ENCODE measurements around the gene MTHFSD. TPM values are rescaled to one million over a fixed set of nuclear protein-coding genes. Genes with fewer than 3 reads are reported as not detected.
A peak's percentile ranks its signal among the peaks of the same experiment; 100 is the strongest.

MTHFSD gene
- total RNA-seq, 1 donor from 2014 or later, result 20.2 TPM

- no peak overlapping the region for H3K27ac Mint-ChIP-seq
- H3K4me3 Mint-ChIP-seq, result peak overlapping the region; percentile 71
- peak; percentile 31 for TF ChIP-seq CTCF (conservative IDR thresholded peaks at IDR 0.05)
- H3K9me3 Mint-ChIP-seq, result no peaks in the 10 kb centered on the region
- H3K36me3 Mint-ChIP-seq, result no peaks in the 10 kb centered on the region
- peaks cover 23% of the 10 kb centered on the region for H3K4me1 Mint-ChIP-seq (ENCODE audit: unreplicated experiment)
- DNase-seq (ENCODE audit: extremely low spot score, unreplicated experiment), result no peak
- peaks cover 94% of the 10 kb centered on the region for H3K27me3 Mint-ChIP-seq
Measured at GRCh38 chr16:86498155-86498670, 56.8 kb downstream of the MTHFSD start.

- Mint-ChIP-seq H3K9me3 (no peaks in the 10 kb centered on the region), H3K27ac (no peak overlapping the region), H3K4me1 (ENCODE audit: unreplicated experiment) (peaks cover 23% of the 10 kb centered on the region), H3K27me3 (peaks cover 94% of the 10 kb centered on the region), H3K36me3 (no peaks in the 10 kb centered on the region), H3K4me3 (no peak overlapping the region)
- no peak for TF ChIP-seq CTCF (conservative IDR thresholded peaks at IDR 0.05)
- DNase-seq (ENCODE audit: extremely low spot score, unreplicated experiment), result no peak
Measured at GRCh38 chr16:86497551-86498021, 57.4 kb downstream of the MTHFSD start.

GRCh38 chr16:86496929-86497461, 58.0 kb downstream of the MTHFSD start:
- no peak for DNase-seq (ENCODE audit: extremely low spot score, unreplicated experiment)
- TF ChIP-seq CTCF (conservative IDR thresholded peaks at IDR 0.05), result no peak
- H3K27me3 Mint-ChIP-seq, result peaks cover 94% of the 10 kb centered on the region
- H3K36me3 Mint-ChIP-seq, result no peaks in the 10 kb centered on the region
- H3K4me3 Mint-ChIP-seq, result peak overlapping the region; percentile 69
- peaks cover 19% of the 10 kb centered on the region for H3K4me1 Mint-ChIP-seq (ENCODE audit: unreplicated experiment)
- no peaks in the 10 kb centered on the region for H3K9me3 Mint-ChIP-seq
- H3K27ac Mint-ChIP-seq, result no peak overlapping the region

- H3K9me3 Mint-ChIP-seq, result no peaks in the 10 kb centered on the region
- H3K27me3 Mint-ChIP-seq, result peaks cover 94% of the 10 kb centered on the region
- DNase-seq (ENCODE audit: extremely low spot score, unreplicated experiment), result no peak
- H3K27ac Mint-ChIP-seq, result no peak overlapping the region
- no peak for TF ChIP-seq CTCF (conservative IDR thresholded peaks at IDR 0.05)
- no peaks in the 10 kb centered on the region for H3K36me3 Mint-ChIP-seq
- peaks cover 19% of the 10 kb centered on the region for H3K4me1 Mint-ChIP-seq (ENCODE audit: unreplicated experiment)
- H3K4me3 Mint-ChIP-seq, result peak overlapping the region; percentile 69
Measured at GRCh38 chr16:86496262-86496928, 58.6 kb downstream of the MTHFSD start.

- Mint-ChIP-seq H3K27me3 (peaks cover 94% of the 10 kb centered on the region), H3K36me3 (no peaks in the 10 kb centered on the region), H3K4me1 (ENCODE audit: unreplicated experiment) (peaks cover 19% of the 10 kb centered on the region), H3K27ac (no peak overlapping the region), H3K9me3 (no peaks in the 10 kb centered on the region), H3K4me3 (peak overlapping the region; percentile 28)
- no peak for TF ChIP-seq CTCF (conservative IDR thresholded peaks at IDR 0.05)
- DNase-seq (ENCODE audit: extremely low spot score, unreplicated experiment), result no peak
Measured at GRCh38 chr16:86495756-86496261, 59.2 kb downstream of the MTHFSD start.

Data from type B pancreatic cell (in vitro differentiated cells).